HepG2 (cell line): ENCODE data around the gene ALG14. TPM values are rescaled to one million over a fixed set of nuclear protein-coding genes. Genes with fewer than 3 reads are reported as not detected.

Experiments used
- HNRNPUL1 ChIP-seq: fragments of 200-400 bp; formaldehyde crosslinking; IDR thresholded peaks from 2 replicates; pipeline ENCODE4 v1.6.1; 2017; ENCODE audit warnings: low read depth, mild to moderate bottlenecking, low read length, moderate library complexity
- JUN ChIP-seq: sonication (generic); formaldehyde crosslinking; IDR thresholded peaks from 2 replicates; pipeline ENCODE4 v1.4.0; 2020; ENCODE audit warnings: mild to moderate bottlenecking, missing genetic modification reagents
- KDM2A ChIP-seq: sonication (generic); formaldehyde crosslinking; IDR thresholded peaks from 2 replicates; pipeline ENCODE4 v1.4.0; 2020; ENCODE audit warnings: low read depth, missing genetic modification reagents, borderline replicate concordance
- KMT2B ChIP-seq: IDR thresholded peaks from 2 replicates; pipeline ENCODE4 v1.6.1; 2016; ENCODE audit warnings: missing genetic modification reagents, missing compliant biosample characterization
- MTF1 ChIP-seq: sonication (generic); formaldehyde crosslinking; IDR thresholded peaks from 2 replicates; pipeline ENCODE4 v1.5.0; 2020; ENCODE audit warnings: missing genetic modification reagents
- NFIB ChIP-seq: sonication (generic); formaldehyde crosslinking; IDR thresholded peaks from 2 replicates; pipeline ENCODE4 v1.9.0; 2021; ENCODE audit warnings: missing genetic modification reagents, mild to moderate bottlenecking, borderline replicate concordance
- PLRG1 ChIP-seq: fragments of 450-650 bp; conservative IDR thresholded peaks from 2 replicates; pipeline ENCODE4 v1.6.1; 2016
- POLR2G ChIP-seq: fragments of 200-400 bp; formaldehyde crosslinking; IDR thresholded peaks from 2 replicates; pipeline ENCODE4 v1.6.1; 2018; ENCODE audit warnings: mild to moderate bottlenecking, low read depth, low read length, moderate library complexity
- PRDM4 ChIP-seq: sonication (generic); formaldehyde crosslinking; IDR thresholded peaks from 2 replicates; pipeline ENCODE4 v1.9.0; 2021; ENCODE audit warnings: missing genetic modification reagents, borderline replicate concordance
- PRPF4 ChIP-seq: fragments of 200-400 bp; formaldehyde crosslinking; IDR thresholded peaks from 2 replicates; pipeline ENCODE4 v1.6.1; 2016; ENCODE audit warnings: low read length, low read depth; ENCODE audit not compliant: poor library complexity, severe bottlenecking
- SYNCRIP ChIP-seq: fragments of 200-400 bp; formaldehyde crosslinking; IDR thresholded peaks from 2 replicates; pipeline ENCODE4 v1.6.1; 2018; ENCODE audit warnings: mild to moderate bottlenecking, low read depth, low read length; ENCODE audit not compliant: insufficient read depth
- ZBTB20 ChIP-seq: sonication (generic); formaldehyde crosslinking; IDR thresholded peaks from 2 replicates; pipeline ENCODE4 v1.8.1; 2023; ENCODE audit warnings: missing genetic modification reagents, low read depth, mild to moderate bottlenecking, borderline replicate concordance
- ZBTB37 ChIP-seq: sonication (generic); formaldehyde crosslinking; IDR thresholded peaks from 2 replicates; pipeline ENCODE4 v1.4.0; 2020; ENCODE audit warnings: mild to moderate bottlenecking, missing genetic modification reagents
- ZBTB38 ChIP-seq: sonication (generic); formaldehyde crosslinking; IDR thresholded peaks from 2 replicates; pipeline ENCODE4 v1.5.1; 2020; ENCODE audit warnings: mild to moderate bottlenecking, missing genetic modification reagents
- ZBTB42 ChIP-seq: sonication (generic); formaldehyde crosslinking; IDR thresholded peaks from 2 replicates; pipeline ENCODE4 v1.5.0; 2020; ENCODE audit warnings: mild to moderate bottlenecking, missing genetic modification reagents
- ZBTB49 ChIP-seq: sonication (generic); formaldehyde crosslinking; IDR thresholded peaks from 2 replicates; pipeline ENCODE4 v1.4.0; 2020; ENCODE audit warnings: missing genetic modification reagents, borderline replicate concordance
- ZNF224 ChIP-seq: sonication (generic); formaldehyde crosslinking; IDR thresholded peaks from 2 replicates; pipeline ENCODE4 v1.5.0; 2020; ENCODE audit warnings: mild to moderate bottlenecking, missing genetic modification reagents
- ZNF543 ChIP-seq: sonication (generic); formaldehyde crosslinking; IDR thresholded peaks from 2 replicates; pipeline ENCODE4 v1.4.0; 2020; ENCODE audit warnings: mild to moderate bottlenecking, missing genetic modification reagents
- ZNF607 ChIP-seq: sonication (generic); formaldehyde crosslinking; IDR thresholded peaks from 2 replicates; pipeline ENCODE4 v1.5.1; 2020; ENCODE audit warnings: missing genetic modification reagents, mild to moderate bottlenecking, borderline replicate concordance
- polyA plus RNA-seq, 8 experiments: library from polyadenylated mRNA; depleted of rRNA in 3 of 8; stranded (reverse) in 7 of 8; unstranded in 1 of 8; fragments of >200 nt; fragmentation: Illumina TruSeq in 4 of 8; extraction: Trizol in 4 of 8; gene quantifications; 2 replicates each; pipeline versions ENCODE4 v1.2.1 to v1.2.3, GENCODE V29; 2011 to 2016; ENCODE audit warnings: low read depth in 4 of 8, missing spikeins in 1 of 8, mixed read lengths in 1 of 8; ENCODE audit not compliant: insufficient read depth in 1 of 8
- total RNA-seq, 5 experiments: library from RNA; depleted of rRNA; stranded (reverse); fragments of >200 nt; fragmentation: Illumina TruSeq; extraction: Trizol; gene quantifications; 2 replicates each; pipeline ENCODE4 v1.2.3, GENCODE V29; 2016; ENCODE audit warnings: low read depth in 1 of 5
- TF ChIP-seq, protein P1 (sequence below): sonication (generic); formaldehyde crosslinking; conservative IDR thresholded peaks from 2 replicates; pipeline ENCODE4 v1.4.0; 2020; ENCODE audit warnings: missing genetic modification reagents
- TF ChIP-seq, protein P2 (sequence below): sonication (generic); formaldehyde crosslinking; IDR thresholded peaks from 2 replicates; pipeline ENCODE4 v1.4.0; 2020; ENCODE audit warnings: missing genetic modification reagents

ALG14 gene
- total and polyA plus RNA-seq, 2 of the 13 experiments (the other 11 are each of a cell fraction or from before 2014, with no cell fraction given) = 4.5 to 12.7 TPM

GRCh38 chr1:94958081-94958480 lies 114.7 kb downstream of the ALG14 start (continued):
- TF ChIP-seq, protein P1, sequence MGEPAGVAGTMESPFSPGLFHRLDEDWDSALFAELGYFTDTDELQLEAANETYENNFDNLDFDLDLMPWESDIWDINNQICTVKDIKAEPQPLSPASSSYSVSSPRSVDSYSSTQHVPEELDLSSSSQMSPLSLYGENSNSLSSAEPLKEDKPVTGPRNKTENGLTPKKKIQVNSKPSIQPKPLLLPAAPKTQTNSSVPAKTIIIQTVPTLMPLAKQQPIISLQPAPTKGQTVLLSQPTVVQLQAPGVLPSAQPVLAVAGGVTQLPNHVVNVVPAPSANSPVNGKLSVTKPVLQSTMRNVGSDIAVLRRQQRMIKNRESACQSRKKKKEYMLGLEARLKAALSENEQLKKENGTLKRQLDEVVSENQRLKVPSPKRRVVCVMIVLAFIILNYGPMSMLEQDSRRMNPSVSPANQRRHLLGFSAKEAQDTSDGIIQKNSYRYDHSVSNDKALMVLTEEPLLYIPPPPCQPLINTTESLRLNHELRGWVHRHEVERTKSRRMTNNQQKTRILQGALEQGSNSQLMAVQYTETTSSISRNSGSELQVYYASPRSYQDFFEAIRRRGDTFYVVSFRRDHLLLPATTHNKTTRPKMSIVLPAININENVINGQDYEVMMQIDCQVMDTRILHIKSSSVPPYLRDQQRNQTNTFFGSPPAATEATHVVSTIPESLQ (CRISPR knock-in tag) = no peak
- TF ChIP-seq ZNF543 (no peak), PRDM4 (CRISPR knock-in tag) (no peak), KDM2A (CRISPR knock-in tag) (no peak), ZNF224 (no peak), ZBTB42 (CRISPR knock-in tag) (no peak), PLRG1 (no peak), JUN (no peak), ZBTB38 (CRISPR knock-in tag) (no peak), HNRNPUL1 (no peak), NFIB (CRISPR knock-in tag) (no peak), POLR2G (no peak), MTF1 (CRISPR knock-in tag) (no peak), SYNCRIP (no peak), ZBTB37 (CRISPR knock-in tag) (no peak), ZBTB49 (no peak), ZBTB20 (no peak), KMT2B (CRISPR knock-in tag) (no peak), PRPF4 (no peak), ZNF607 (0 out of 2 replicates have a peak, but pooled peaks have one; percentile 38)
- TF ChIP-seq, protein P2, sequence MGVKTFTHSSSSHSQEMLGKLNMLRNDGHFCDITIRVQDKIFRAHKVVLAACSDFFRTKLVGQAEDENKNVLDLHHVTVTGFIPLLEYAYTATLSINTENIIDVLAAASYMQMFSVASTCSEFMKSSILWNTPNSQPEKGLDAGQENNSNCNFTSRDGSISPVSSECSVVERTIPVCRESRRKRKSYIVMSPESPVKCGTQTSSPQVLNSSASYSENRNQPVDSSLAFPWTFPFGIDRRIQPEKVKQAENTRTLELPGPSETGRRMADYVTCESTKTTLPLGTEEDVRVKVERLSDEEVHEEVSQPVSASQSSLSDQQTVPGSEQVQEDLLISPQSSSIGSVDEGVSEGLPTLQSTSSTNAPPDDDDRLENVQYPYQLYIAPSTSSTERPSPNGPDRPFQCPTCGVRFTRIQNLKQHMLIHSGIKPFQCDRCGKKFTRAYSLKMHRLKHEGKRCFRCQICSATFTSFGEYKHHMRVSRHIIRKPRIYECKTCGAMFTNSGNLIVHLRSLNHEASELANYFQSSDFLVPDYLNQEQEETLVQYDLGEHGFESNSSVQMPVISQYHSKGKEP (CRISPR knock-in tag) = no peak
